HG02610 (cell line): Measurements from ENCODE around the gene NADK.

ENCODE experiments used
- ATAC-seq: cut with Tn5 transposase; IDR thresholded peaks from one replicate; pipeline ENCODE4 v1.9.1; 2021; ENCODE audit warnings: mild to moderate bottlenecking, moderate library complexity; ENCODE audit not compliant: unreplicated experiment

NADK gene

DNA sequence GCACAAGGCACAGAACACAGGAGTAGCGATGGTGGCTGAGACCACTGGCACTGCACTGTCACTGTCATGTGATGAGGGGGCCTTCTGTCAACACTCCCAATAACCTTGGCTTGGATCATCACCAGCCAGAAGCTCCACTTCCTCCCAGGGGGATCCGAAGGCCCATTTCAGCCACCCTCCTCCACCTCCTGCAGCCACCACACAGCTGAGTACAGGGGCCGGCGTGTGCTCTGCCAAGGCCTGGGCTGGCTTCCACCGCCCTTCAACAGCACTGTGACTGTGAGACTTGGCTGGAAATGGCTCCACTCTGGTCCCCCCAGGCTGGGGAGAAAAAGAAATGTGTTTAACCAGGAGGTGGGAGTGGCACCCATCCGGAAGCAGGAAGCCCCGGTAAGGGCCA is 9.9 kb upstream of the NADK start:
- no peak for ATAC-seq

DNA sequence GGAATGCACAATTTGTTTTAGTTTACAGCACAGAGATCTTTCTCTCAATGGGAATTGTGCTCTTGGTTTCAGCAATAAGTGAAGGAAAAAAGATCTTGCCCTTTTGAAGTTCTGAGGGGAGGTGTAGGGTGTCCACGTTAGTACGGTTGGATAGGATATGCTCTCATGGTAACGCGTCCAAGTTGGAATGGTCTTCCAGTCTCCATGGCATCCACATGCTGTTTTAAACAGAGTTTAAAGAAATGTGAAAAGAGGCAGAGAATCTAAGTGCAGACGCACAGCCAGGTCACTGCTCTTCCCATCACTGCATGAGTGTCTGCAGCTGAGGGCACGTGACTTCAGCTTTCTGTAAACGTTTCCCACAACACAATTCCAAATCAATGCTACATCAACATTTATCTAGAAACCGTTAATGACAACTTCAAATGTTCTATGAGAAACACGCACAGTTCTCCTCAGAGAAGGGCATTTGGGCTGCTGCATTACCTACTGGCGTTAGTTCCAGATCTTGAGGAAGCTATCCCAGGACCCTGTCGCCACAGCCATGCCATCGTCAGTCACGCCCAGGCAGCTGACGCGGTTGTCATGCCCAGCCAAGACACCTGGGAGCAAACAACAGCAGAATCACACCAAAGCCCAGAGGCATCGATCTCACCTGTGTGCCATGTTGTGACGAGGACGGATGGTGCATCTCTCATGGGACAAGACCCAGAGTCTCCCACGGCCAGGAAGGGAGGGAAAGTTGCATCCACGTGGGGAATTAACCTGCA is 8.8 kb upstream of the NADK start:
- ATAC-seq, result no peak

DNA sequence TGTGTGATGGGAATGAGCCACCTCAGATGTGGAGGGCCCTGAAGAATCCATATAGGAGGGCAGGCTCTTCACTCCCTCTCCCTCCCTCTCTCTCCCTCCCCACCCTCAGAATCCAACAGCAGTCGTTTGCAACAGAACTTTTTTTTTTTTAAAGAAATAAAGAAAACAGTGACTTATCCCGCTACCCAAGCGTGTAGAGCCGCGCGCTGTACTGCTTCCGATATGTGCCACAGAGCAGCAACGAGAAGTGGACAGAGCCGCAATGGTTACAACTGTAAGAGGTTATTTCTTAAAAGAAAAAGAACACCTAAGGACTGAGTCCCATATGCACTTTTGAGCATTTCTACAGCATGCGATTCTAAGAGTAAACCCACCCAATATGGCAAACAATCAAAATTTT is 7.4 kb upstream of the NADK start:
- ATAC-seq, result no peak

DNA sequence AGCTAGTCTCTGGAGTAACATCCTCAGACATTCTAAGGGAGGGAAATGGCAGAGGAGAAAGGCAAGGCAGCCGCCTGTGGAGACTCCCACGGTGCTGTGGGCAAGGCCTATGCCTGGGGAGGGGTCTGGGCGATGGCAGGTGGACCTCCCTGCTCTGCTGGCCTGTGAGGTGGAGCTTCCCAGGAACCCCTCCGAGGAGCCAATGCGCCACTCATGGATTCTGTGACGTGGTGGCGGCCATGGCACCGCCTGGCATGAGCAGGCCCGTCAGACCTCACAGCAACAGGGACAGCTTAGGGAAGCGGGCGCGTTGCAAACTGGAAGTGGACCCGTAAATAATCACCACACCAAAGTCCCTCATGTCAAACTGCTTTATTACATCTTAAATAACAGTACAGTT is 6.7 kb upstream of the NADK start:
- no peak for ATAC-seq

DNA sequence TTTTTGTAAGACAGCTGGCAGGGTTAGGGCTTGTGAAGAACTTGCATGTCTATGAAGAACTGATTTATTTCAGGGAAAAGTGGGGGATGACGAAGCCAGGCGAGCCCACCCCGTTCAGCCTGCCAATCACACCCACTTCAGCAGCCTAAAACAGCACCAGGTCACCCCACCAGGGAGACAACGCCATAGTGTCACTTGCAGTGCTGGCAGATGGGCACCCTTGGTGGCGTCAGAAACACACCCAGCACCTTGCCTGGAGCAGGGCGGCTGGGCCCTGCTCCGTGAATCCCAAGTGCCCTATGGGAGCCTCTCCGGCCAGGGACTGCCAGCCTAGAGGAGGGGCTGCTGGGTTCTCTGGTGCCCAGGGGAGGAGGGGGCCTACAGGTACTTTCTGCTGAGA is 5.0 kb upstream of the NADK start:
- ATAC-seq, result no peak

DNA sequence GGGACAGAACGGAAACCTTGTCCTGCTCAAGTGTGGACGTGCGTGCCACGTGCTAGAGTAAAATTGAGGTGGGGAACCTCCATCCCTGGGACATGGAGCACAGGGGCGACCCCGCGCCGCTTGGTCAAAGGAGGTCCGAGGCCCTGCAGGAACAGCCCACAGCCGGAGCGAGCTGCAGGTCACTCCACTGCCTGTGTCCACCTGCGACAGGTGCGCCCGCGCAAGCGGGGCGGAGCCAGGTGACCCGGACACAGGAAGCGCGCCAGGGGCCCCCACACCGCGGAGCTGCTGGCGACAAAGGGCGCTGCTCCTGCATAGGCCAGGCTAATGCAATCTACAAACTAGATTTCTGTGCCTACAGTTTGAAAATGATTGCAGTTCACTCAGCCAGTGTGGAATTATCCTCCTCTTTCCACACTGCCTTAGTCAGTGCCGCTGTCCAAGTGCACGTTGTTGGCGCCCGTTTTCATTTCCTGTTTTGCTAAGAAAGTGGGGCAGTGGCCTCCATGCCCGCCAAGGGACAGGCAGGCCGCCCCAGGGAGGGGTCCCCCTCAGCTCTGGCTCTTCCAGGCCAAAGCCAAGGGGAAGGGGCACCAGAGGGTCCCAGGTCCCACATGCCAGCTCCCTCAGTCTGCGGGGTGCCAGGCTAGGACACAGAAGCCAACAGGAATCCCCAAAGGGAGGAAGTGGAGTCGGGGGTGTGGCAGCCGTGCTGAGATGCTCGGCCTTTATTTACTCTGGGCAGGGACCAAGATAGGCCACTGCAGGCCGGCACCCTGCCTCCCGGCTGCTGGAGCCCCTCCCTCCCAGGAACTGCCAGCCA is 4.3 kb upstream of the NADK start:
- ATAC-seq, result no peak

DNA sequence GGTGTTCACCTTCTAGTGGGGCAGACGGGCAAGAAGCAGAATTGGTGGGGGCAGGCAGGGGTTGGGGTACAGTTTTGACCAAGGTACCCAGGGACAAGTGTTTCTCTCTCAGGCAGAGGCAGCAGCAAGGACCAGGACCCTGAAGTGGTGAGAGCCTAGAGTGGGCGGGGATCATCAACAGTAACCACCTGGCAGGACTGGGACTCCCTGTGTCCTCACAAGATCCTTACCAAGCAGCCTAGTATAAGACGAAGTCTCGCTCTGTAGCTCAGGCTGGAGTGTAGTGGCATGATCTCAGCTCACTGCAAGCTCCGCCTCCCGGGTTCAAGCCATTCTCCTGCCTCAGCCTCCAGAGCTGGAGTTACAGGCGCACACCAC is 3.2 kb upstream of the NADK start:
- ATAC-seq, result no peak

DNA sequence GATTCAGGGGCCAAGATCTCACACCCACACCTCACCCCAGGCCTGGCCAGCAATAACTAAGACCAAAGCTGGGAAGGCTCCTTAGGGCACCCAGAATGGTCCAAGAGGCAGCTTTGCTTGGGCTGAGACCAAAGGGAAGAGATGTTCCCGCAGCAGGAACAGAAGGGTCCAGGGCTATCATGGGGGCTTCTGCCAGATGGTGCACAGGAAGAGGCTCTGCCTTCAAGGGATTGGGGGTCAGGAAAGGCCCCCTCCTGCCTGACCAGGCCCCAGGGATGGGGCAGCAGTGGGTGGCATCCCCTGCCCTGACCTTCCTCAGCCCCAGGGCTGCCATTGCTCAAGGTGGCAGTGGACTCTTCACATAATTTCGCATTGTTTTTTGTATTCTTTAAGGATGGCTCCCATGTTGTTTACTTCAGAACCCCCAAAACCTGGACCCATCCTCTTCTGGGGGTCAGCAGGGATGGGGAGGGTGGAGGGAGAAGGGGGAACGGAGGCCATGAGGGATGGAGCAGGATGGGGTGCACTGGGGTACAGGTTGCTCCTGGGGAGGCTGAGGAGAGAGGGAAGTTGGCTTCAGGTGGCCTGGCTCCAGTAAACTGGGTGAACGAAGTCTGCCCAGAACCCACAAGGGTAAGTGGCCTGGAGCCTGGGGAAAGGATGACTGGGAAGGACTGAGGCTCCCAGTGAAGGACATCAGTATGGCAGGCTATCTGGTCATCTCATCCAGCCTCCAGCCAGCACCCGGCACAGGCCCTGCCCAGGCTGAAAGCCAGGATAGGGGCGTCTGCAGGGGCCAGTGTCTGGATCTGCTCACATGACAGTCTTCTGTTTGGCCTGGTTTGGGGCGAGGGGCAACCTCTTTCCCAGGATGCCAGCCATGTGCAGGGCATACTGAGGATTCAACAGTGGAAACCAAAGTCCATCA is 2.6 kb upstream of the NADK start:
- no peak for ATAC-seq

DNA sequence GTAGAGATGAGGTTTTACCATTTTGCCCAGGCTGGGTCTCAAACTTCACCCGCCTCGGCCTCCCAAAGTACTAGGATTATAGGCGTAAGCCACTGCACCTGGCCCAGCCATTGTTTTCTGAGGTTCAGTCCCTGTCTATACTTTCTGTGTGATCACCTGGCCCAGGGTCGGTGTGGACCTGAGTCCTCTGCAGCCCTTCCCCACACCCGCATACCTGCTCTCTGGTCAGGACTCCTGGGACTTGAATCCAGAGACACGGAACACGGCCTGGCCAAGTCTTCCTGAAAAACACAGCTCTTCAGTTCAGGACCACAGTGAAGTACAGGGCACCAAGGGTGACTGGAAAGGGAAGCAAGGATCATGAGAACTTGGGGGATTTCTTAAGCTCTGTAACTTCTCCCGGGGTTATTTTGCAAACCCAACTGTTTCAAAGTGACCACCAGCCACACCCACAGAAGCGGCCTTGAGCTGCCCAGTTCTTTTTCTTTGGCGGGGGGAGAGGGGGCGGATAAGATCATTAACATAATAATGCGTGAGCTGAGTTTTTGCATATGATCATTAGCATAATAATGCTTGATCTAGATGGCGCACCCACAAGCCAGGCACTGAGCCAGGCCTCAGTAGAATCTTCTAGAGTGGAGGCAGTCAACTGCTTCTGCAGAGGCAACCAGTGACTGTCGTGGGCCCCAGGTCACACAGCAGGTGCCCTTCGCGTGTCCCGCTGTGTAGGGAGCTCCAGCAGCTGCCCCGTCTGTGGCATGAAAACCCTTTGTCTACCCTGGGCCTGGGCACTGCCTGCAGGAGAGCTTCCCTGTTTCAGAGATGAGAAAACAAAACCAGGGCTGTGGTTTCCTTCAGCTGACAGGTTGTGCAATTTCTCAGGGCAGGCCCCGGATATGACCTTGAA is 1.7 kb upstream of the NADK start:
- ATAC-seq, result peak; percentile 39

DNA sequence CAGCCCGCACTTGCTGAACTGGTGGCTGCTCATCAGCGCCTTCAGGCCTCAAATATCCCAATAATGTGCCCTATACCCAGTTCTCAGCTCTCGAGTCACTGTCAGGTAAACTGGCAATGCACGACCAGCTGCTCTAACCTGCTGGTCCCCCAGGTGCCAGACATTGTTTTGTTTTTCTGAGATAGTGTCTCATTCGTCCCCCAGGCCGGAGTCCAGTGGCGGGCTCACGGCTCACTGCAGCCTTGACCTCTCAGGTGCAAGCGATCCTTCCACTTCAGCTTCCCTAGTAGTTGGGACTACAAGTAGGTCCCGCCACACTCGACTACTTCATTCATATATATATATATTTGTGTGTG is 1.0 kb upstream of the NADK start:
- no peak for ATAC-seq

DNA sequence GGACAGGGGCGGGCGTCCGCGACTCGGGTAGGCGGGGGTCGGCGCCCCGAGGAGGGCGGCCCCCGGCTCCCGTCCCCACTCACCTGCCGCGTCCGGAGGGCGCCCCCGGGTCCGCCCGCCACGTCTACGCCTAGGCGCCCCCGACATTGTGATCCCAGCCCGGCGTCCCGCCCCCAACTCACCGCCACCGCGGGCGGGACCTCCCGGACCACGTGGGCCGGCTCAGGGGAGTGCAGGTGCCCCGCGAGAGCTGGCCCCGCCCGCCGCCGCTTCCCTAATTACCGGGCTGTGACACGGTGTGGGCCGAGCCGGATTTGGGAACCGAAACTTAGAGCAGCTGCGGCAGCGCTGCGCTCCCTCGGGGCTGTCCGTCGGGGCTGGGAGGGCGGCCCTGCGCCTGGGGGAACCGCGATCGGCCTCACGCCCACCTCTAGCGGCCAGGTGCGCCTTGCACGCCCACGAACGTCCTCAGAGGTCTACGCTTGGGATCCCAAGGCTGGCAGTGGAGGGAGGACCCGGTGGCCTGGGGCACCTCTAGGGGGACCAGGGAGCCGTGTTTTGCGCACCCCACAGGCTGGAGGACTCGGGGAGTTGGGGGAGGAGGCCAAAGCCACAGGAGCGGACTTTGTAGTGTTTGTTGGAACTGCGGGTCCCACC is 521 bp upstream of the NADK start:
- ATAC-seq, result peak; percentile 61

DNA sequence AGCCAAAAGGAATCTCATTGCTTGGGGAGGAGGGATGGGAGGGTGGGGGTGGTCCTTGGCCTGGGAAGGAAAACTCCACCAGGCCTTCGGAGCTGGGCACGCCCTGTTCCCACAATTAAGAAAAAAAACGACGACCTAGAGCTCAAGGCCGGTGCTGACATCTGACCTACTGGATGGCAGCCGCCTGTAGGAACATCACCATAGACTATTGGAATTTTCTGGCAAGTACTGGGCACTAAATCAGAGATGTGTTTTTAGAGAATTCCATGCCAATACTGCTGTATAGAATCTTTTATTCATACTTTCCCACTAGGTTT is 729 bp downstream of the NADK start:
- ATAC-seq, result no peak

DNA sequence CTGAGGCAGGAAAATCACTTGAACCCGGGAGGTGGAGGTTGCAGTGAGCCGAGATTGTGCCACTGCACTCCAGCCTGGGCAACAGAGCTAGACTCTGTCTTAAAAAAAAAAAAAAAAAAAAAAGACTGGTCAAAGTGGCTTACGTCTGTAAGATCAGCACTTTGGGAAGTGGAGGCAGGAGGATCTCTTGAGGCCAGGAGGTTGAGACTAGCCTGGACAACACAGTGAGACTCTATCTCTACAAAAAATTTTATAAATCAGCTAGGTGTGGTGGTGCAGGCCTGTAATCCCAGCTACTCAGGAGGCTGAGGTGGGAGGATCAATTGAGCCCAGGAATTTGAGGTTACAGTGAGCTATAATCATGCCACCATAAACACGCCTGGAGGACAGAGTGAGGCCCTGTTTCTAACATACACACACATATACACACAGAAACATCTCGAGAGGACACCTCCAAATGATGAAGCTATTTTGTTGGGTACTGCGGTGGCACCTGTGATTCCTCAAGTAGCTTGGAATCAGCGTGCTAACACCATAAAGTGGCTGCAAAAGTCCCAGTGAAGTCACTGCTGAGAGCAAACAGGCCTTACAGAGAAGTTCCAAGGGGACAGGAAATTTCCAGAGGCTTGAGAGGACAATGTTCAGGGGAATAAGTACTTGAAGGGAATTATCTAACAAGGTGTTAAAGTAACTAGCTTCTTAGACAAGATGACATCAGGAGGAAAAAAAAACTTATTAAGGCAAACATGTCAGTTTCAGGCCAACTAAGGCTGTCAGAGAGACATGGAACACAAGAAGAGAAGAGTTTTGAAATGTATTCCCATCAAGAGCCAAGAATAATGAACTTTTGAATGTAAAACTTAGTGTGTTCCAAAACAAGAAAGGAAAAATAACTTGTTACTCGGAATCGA is 1.3 kb downstream of the NADK start:
- no peak for ATAC-seq

DNA sequence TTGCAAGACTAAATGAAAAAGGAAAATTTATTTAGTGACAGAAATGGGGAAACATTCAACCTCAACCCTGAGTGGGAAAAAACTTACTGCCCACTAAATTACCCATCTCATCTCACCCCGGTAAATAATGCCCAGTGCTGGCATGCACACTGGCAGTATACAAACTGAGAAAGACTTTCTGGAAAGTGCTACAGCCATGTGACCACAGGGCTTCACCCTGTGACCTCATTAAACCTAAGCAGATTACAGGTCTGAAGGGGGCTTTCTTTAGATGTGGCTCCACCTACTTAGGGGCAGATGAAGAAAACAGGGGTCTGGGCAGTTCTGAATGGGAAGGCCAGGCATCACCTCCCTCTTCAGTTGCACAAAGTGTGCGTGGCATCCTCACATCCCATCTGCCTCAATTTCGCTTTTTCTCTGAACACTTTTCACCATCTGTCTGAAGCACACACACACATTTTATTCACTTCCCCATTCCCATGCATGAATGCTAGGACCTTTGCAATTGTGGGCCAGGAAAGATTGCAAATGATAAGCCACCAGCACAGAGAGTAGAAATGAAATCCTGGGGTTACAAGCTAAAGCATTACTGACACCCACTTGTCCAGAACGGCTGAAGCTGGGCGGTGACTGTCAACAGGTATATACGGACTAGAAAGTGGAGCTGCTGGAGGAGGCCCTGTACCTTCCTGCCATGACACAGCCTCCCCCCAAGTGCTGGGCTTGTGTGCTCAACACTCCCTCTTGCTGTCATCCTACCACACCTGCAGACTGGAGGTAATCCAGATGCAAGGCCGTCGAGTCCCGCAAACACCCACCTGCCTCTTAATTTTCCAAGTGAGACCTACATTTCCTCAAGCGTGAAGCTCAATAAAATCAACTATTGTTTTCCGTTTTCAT is 2.7 kb downstream of the NADK start:
- no peak for ATAC-seq

DNA sequence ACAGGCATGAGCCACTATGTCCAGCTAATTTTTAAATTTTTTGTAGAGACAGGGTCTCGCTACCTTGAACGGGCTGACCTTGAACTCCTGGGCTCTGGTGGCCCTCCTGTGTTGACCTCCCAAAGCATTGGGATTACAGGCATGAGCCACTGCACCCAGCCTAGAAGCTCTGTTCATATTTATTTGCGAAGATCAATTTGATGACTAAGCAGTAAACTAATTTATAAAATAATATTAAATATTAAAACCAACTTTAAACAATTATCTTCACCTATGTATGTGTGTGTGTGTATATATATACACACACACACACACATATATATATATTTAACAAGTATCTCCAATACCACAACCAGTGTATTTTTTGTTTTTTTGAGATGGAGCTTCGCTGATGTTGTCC is 4.4 kb downstream of the NADK start:
- no peak for ATAC-seq

DNA sequence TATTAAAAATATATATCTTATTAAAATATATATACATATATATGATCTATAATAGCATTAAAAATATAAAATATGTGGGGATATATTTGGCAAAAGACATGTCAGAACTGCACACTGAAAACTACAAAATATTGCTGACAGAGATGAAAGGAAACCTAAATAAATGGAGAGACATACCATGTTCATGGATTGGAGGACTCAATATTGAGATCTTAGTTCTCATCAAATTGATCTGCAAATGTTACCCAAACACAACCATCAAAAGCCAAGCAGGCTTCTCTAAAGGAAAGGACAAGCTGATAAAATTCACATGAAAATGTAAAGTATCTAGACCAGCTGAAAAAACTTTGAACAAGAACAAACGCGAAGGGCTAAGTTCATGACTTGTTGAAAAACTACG is 7.2 kb downstream of the NADK start:
- no peak for ATAC-seq

DNA sequence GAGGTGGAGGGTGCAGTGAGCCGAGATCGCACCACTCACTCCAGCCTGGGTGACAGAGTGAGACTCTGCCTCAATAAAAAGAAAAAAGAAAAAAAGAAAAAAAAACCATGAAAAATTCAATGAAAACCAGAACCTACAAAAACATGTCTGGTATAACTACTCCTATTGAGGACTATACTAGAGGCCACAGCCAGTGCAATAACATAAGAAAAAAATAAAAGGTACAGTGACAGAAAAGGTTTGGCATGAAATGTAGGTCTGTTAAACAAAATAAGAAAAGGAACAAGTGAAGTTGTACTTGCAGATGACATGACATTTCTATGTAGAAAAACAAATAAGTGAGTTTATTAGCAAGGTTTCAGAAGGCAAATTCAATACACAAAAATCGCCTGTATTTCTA is 8.2 kb downstream of the NADK start:
- no peak for ATAC-seq
